ENCODE measurements around the gene SNTB2. TPM values are rescaled to one million over a fixed set of nuclear protein-coding genes. Genes with fewer than 3 reads are reported as not detected.

SNTB2 gene
- total RNA-seq, 5 donors from 2014 or later (not counting 1 experiment from before 2014, with no cell fraction given), result 13.2 to 23.1 (median 17.3) TPM

DNA sequence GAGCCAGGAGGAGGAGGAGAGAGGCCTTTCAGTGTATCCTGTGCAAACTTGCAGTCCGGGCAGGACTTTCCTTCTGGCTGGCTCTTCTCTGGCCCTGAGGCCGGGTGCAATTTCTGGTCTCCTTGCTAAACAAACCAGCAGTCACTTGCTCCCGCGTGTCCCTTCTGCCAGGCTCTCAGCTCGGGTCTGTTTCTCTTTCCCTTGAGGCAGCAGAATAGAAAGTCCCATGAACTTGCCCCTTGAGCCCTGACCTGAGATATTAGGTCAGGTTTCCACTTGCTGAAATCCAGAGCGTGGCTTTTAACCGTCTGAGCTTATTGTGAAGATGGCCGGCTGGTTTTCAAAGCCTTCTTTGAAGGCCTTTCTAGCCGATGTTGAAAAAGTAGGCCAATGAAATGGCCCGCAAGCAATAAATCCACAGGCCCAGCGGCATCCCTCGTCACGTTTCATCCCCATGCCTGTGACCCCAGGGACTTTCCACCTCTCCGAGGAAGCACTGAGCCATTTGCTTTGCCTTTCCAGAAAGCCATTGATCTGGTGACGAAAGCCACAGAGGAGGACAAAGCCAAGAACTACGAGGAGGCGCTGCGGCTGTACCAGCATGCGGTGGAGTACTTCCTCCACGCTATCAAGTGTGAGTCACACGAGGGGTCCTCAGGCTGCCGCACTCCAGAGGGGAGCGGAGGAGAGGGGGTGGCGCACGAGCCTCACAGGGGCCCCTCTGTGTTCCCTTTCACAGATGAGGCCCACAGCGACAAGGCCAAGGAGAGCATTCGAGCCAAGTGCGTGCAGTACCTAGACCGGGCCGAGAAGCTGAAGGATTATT lies 128.7 kb downstream of the SNTB2 start:
- no peak for ATAC-seq (replicated peaks in 1 of 4)
- no peak for DNase-seq
- Mint-ChIP-seq H3K4me3 (no peak overlapping the region), H3K4me1 (peaks cover 26 to 28% (median 27%) of the 10 kb centered on the region in 3 donors), H3K36me3 (peaks cover 18% of the 10 kb centered on the region), H3K27ac (no peak overlapping the region), H3K27me3 (no peaks in the 10 kb centered on the region), H3K9me3 (no peaks in the 10 kb centered on the region)
- Histone ChIP-seq H3K27me3 (replicated peaks in 1 of 2; ENCODE audit: control insufficient read depth in 2 of 2, extremely low read depth in 1 of 2, insufficient read depth in 2 of 2, low read length in 1 of 2) (no peaks in the 10 kb centered on the region), H3K4me3 (ENCODE audit: control insufficient read depth in 1 of 2, extremely low read depth in 1 of 2, low read length in 1 of 2) (no peak overlapping the region), H3K4me1 (ENCODE audit: control insufficient read depth in 1 of 2, extremely low read depth in 1 of 2, insufficient read depth in 2 of 2, low read length in 2 of 2) (peaks cover 4 to 29% of the 10 kb centered on the region in 2 experiments), H3K27ac (ENCODE audit: low read length) (no peak overlapping the region), H3K9me3 (no peaks in the 10 kb centered on the region), H3K36me3 (ENCODE audit: control insufficient read depth in 2 of 2, extremely low read depth in 1 of 2, insufficient read depth in 1 of 2, low read length in 1 of 2) (peaks cover 35 to 70% of the 10 kb centered on the region in 2 donors)
- ChIA-PET POLR2A (interaction anchor here in 1 of 2 donors (0.6 kb wide), 1 partner anchor 135 kb away, joined by 5 read pairs; no protein-coding TSS in a partner anchor), CTCF (interaction anchor here in 1 of 2 donors (0.5 kb wide), 1 partner anchor 42 kb away, joined by 5 read pairs; no protein-coding TSS in a partner anchor)
- WGBS (ENCODE audit: insufficient coverage), result 94% methylated on average over 25 of the region's 30 CpGs

DNA sequence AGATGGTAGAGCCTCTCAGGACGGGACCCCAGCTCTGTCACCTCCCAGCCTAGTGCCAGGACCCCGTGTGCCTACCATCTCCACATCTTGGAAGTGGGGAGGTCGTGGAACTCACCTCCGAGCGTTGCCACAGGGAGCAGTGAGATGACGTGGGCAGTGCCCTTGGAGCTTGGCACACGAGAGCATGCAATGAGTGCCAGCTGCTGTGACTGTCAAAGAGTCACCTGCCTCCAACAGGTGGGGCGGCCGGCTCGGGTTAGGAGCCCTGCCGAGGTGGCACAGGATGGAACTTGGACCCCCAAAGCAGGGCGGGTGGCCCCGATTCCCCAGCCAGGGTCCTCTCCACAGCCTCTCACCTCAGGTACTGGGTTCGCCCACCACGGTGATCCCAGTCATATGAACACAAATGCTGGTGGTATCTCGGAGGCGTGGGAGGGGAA lies 129.7 kb downstream of the SNTB2 start:
- ChIA-PET POLR2A (no interaction called here), CTCF (no interaction called here)
- H3K36me3 Mint-ChIP-seq, result peaks cover 25% of the 10 kb centered on the region
- DNase-seq (no peak), ATAC-seq (replicated peaks in 1 of 4) (no peak)
- Histone ChIP-seq H3K27me3 (replicated peaks in 1 of 2; ENCODE audit: control insufficient read depth in 2 of 2, extremely low read depth in 1 of 2, insufficient read depth in 2 of 2, low read length in 1 of 2) (no peaks in the 10 kb centered on the region), H3K4me1 (ENCODE audit: control insufficient read depth in 1 of 2, extremely low read depth in 1 of 2, insufficient read depth in 2 of 2, low read length in 2 of 2) (peaks cover 4 to 27% of the 10 kb centered on the region in 2 experiments), H3K4me3 (ENCODE audit: control insufficient read depth in 1 of 2, extremely low read depth in 1 of 2, low read length in 1 of 2) (no peak overlapping the region), H3K27ac (ENCODE audit: low read length) (no peak overlapping the region), H3K9me3 (no peaks in the 10 kb centered on the region), H3K36me3 (ENCODE audit: control insufficient read depth in 2 of 2, extremely low read depth in 1 of 2, insufficient read depth in 1 of 2, low read length in 1 of 2) (peaks cover 44 to 79% of the 10 kb centered on the region in 2 donors)
- no peaks in the 10 kb centered on the region for H3K9me3 Mint-ChIP-seq
- no peak overlapping the region for H3K27ac Mint-ChIP-seq
- H3K4me3 Mint-ChIP-seq, result no peak overlapping the region
- peaks cover 26 to 28% (median 26%) of the 10 kb centered on the region in 3 donors for H3K4me1 Mint-ChIP-seq
- H3K27me3 Mint-ChIP-seq, result no peaks in the 10 kb centered on the region
- WGBS (ENCODE audit: insufficient coverage), result 95% methylated on average over 10 of the region's 17 CpGs

DNA sequence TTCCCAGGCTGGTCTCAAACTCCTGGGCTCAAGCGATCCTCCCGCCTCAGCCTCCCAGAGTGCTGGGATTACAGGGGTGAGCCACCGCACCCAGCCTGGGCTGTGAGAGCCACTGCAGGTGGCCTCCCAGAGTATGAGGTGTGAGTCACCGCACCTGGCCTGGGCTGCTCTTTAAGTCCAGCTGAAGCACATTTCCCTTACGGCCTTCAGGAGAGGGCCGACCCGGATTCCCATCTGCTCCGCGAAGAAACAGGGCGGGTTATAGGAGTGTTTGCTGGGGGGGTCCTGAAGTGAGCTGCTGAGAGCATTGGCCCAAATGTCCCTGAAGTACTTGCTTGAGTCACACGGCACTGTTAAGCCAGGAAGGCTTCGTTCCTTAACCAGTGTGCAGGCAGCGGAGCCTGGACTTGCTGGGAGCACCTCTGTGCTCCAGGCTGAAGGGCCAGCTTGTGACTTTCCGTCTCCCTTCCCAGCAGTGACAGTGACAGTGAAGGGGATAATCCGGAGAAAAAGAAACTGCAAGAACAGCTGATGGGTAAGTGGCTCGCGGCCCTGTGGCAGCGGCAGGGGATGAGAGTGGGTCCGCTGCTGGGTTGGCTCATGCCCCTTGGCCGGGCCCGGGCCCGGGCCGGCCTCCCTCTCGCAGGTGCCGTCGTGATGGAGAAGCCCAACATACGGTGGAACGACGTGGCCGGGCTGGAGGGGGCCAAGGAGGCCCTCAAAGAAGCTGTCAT lies 131.4 kb downstream of the SNTB2 start:
- H3K27me3 ChIP-seq (replicated peaks in 1 of 2; ENCODE audit: control insufficient read depth in 2 of 2, extremely low read depth in 1 of 2, insufficient read depth in 2 of 2, low read length in 1 of 2), result no peaks in the 10 kb centered on the region
- ChIA-PET POLR2A (interaction anchor here in 1 of 2 donors (0.6 kb wide), 1 partner anchor 24 kb away, joined by 6 read pairs; no protein-coding TSS in a partner anchor), CTCF (interaction anchor here in 1 of 2 donors (0.5 kb wide), 1 partner anchor 207 kb away, joined by 3 read pairs; no protein-coding TSS in a partner anchor)
- H3K36me3 ChIP-seq (ENCODE audit: control insufficient read depth in 2 of 2, extremely low read depth in 1 of 2, insufficient read depth in 1 of 2, low read length in 1 of 2), result peaks cover 52 to 91% of the 10 kb centered on the region in 2 donors
- Mint-ChIP-seq H3K4me1 (peaks cover 14 to 20% (median 19%) of the 10 kb centered on the region in 3 donors), H3K36me3 (peaks cover 34% of the 10 kb centered on the region), H3K27me3 (no peaks in the 10 kb centered on the region), H3K27ac (no peak overlapping the region), H3K9me3 (no peaks in the 10 kb centered on the region), H3K4me3 (no peak overlapping the region)
- DNase-seq (no peak), ATAC-seq (replicated peaks in 1 of 4) (no peak)
- H3K9me3 ChIP-seq, result no peaks in the 10 kb centered on the region
- peaks cover 0 to 10% of the 10 kb centered on the region in 2 experiments for H3K4me1 ChIP-seq (ENCODE audit: control insufficient read depth in 1 of 2, extremely low read depth in 1 of 2, insufficient read depth in 2 of 2, low read length in 2 of 2)
- no peak overlapping the region for H3K4me3 ChIP-seq (ENCODE audit: control insufficient read depth in 1 of 2, extremely low read depth in 1 of 2, low read length in 1 of 2)
- no peak overlapping the region for H3K27ac ChIP-seq (ENCODE audit: low read length)
- 96% methylated on average over 22 of the region's 30 CpGs for WGBS (ENCODE audit: insufficient coverage)

DNA sequence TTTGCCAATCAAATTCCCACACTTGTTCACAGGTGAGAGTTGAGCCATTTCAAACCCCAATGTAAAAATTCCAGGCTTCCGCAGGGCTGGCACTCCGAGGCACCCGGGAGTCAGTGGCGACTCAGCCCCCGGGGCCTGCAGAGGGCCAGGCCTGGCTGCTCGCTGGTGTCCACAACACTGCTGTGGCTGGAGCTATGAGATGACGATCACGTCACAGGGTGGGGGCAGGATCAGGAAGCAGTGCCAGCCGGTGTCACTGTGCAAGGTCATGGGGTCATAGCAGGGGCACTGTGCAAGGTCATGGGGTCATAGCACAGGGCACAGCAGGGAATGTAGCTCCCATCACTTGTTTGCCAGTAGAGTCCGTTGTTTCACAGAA lies 131.9 kb downstream of the SNTB2 start:
- Mint-ChIP-seq H3K27ac (no peak overlapping the region), H3K4me1 (peaks cover 8 to 15% (median 14%) of the 10 kb centered on the region in 3 donors), H3K36me3 (peaks cover 35% of the 10 kb centered on the region), H3K9me3 (no peaks in the 10 kb centered on the region), H3K27me3 (no peaks in the 10 kb centered on the region), H3K4me3 (no peak overlapping the region)
- Histone ChIP-seq H3K27me3 (replicated peaks in 1 of 2; ENCODE audit: control insufficient read depth in 2 of 2, extremely low read depth in 1 of 2, insufficient read depth in 2 of 2, low read length in 1 of 2) (no peaks in the 10 kb centered on the region), H3K4me1 (ENCODE audit: control insufficient read depth in 1 of 2, extremely low read depth in 1 of 2, insufficient read depth in 2 of 2, low read length in 2 of 2) (peaks cover 0 to 9% of the 10 kb centered on the region in 2 experiments), H3K9me3 (no peaks in the 10 kb centered on the region), H3K27ac (ENCODE audit: low read length) (no peak overlapping the region), H3K4me3 (ENCODE audit: control insufficient read depth in 1 of 2, extremely low read depth in 1 of 2, low read length in 1 of 2) (no peak overlapping the region), H3K36me3 (ENCODE audit: control insufficient read depth in 2 of 2, extremely low read depth in 1 of 2, insufficient read depth in 1 of 2, low read length in 1 of 2) (peaks cover 53 to 91% of the 10 kb centered on the region in 2 donors)
- CTCF ChIA-PET, result interaction anchor here in 1 of 2 donors (0.5 kb wide), 1 partner anchor 131 kb away, joined by 4 read pairs; no protein-coding TSS in a partner anchor
- WGBS (ENCODE audit: insufficient coverage), result 88% methylated on average over 9 of the region's 10 CpGs
- POLR2A ChIA-PET, result interaction anchor here in 1 of 2 donors (0.6 kb wide), 1 partner anchor 62 kb away, joined by 8 read pairs; no protein-coding TSS in a partner anchor
- DNase-seq (no peak), ATAC-seq (replicated peaks in 1 of 4) (no peak)

DNA sequence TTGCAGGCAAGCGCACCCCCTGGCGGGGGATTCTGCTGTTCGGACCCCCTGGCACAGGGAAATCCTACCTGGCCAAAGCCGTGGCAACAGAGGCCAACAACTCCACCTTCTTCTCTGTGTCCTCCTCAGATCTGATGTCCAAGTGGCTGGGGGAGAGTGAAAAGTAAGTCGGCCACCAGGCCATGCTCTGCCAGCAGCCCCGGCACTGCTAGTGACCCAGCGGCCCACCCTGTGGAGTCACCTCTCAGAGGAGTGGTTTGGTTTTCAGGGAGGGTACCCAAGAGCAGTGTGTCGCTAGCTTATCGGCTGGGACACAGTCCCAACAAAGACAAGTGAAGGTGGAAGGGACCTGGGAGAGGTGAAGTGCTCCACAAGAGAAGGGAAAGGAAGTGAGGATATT lies 132.4 kb downstream of the SNTB2 start:
- Histone ChIP-seq H3K4me1 (ENCODE audit: control insufficient read depth in 1 of 2, extremely low read depth in 1 of 2, insufficient read depth in 2 of 2, low read length in 2 of 2) (peaks cover 0 to 5% of the 10 kb centered on the region in 2 experiments), H3K4me3 (ENCODE audit: control insufficient read depth in 1 of 2, extremely low read depth in 1 of 2, low read length in 1 of 2) (no peak overlapping the region), H3K27ac (ENCODE audit: low read length) (no peak overlapping the region), H3K27me3 (replicated peaks in 1 of 2; ENCODE audit: control insufficient read depth in 2 of 2, extremely low read depth in 1 of 2, insufficient read depth in 2 of 2, low read length in 1 of 2) (no peaks in the 10 kb centered on the region), H3K9me3 (no peaks in the 10 kb centered on the region), H3K36me3 (ENCODE audit: control insufficient read depth in 2 of 2, extremely low read depth in 1 of 2, insufficient read depth in 1 of 2, low read length in 1 of 2) (peaks cover 55 to 92% of the 10 kb centered on the region in 2 donors)
- Mint-ChIP-seq H3K27ac (no peak overlapping the region), H3K9me3 (no peaks in the 10 kb centered on the region), H3K36me3 (peaks cover 35% of the 10 kb centered on the region), H3K27me3 (no peaks in the 10 kb centered on the region), H3K4me1 (peaks cover 7 to 15% (median 11%) of the 10 kb centered on the region in 3 donors), H3K4me3 (no peak overlapping the region)
- no peak for DNase-seq
- ATAC-seq (replicated peaks in 1 of 4), result no peak
- POLR2A ChIA-PET, result interaction anchor here in 1 of 2 donors (0.6 kb wide), 1 partner anchor 61 kb away, joined by 8 read pairs; no protein-coding TSS in a partner anchor
- WGBS (ENCODE audit: insufficient coverage), result 97% methylated on average over 5 of the region's 9 CpGs
- CTCF ChIA-PET, result interaction anchor here in 1 of 2 donors (0.5 kb wide), 1 partner anchor 131 kb away, joined by 4 read pairs; no protein-coding TSS in a partner anchor

Measured in T-cell (primary cell).